Hepatocyte (in vitro differentiated cells): Measurements from ENCODE around the gene SERPINB12.

Source experiments
- CTCF ChIP-seq: fragments of 200-600 bp; sonication (generic); IDR thresholded peaks from 2 replicates; pipeline ENCODE4 v1.5.1; 2016; ENCODE audit warnings: antibody characterized with exemption, mild to moderate bottlenecking; ENCODE audit not compliant: poor library complexity
- EZH2 ChIP-seq: fragments of 200-600 bp; sonication (generic); IDR thresholded peaks from 2 replicates; pipeline ENCODE4 v1.6.1; 2016; ENCODE audit warnings: antibody characterized with exemption, mild to moderate bottlenecking, borderline replicate concordance

GRCh38 chr18:63514888-63515678 lies 27.1 kb upstream of the SERPINB12 start:
- TF ChIP-seq CTCF (no peak), EZH2 (no peak)
